ENCODE results near the gene TBC1D8.
A peak's percentile ranks its signal among the peaks of the same experiment; 100 is the strongest.

The TBC1D8 gene

GRCh38 chr2:101133492-101134100 is 17.6 kb downstream of the TBC1D8 start:
- DNase-seq, result no peak

- no peak for DNase-seq
Observed at GRCh38 chr2:101132202-101132601, 19.0 kb downstream of the TBC1D8 start.

GRCh38 chr2:101130081-101130480 is 21.1 kb downstream of the TBC1D8 start:
- DNase-seq, result no peak

- DNase-seq, result no peak
Observed at GRCh38 chr2:101127319-101128056, 23.7 kb downstream of the TBC1D8 start.

GRCh38 chr2:101125808-101126207 is 25.4 kb downstream of the TBC1D8 start:
- DNase-seq, result no peak

- DNase-seq, result no peak
Observed at GRCh38 chr2:101125374-101125773, 25.8 kb downstream of the TBC1D8 start.

GRCh38 chr2:101124643-101125366 is 26.4 kb downstream of the TBC1D8 start:
- no peak for DNase-seq

- no peak for DNase-seq
Observed at GRCh38 chr2:101123795-101124471, 27.2 kb downstream of the TBC1D8 start.

GRCh38 chr2:101121174-101121573 is 30.0 kb downstream of the TBC1D8 start:
- no peak for DNase-seq

- DNase-seq, result no peak
Observed at GRCh38 chr2:101120124-101120996, 30.8 kb downstream of the TBC1D8 start.

GRCh38 chr2:101119431-101119830 is 31.8 kb downstream of the TBC1D8 start:
- DNase-seq, result no peak

- no peak for DNase-seq
Observed at GRCh38 chr2:101116841-101117552, 34.2 kb downstream of the TBC1D8 start.

GRCh38 chr2:101116348-101116747 is 34.8 kb downstream of the TBC1D8 start:
- no peak for DNase-seq

- no peak for DNase-seq
Observed at GRCh38 chr2:101115664-101116063, 35.5 kb downstream of the TBC1D8 start.

- peak in 1 of 2 donors; percentile 42 for DNase-seq
Observed at GRCh38 chr2:101114815-101115214, 36.4 kb downstream of the TBC1D8 start.

- no peak for DNase-seq
Observed at GRCh38 chr2:101114268-101114783, 36.9 kb downstream of the TBC1D8 start.

- no peak for DNase-seq
Observed at GRCh38 chr2:101113441-101114267, 37.5 kb downstream of the TBC1D8 start.

GRCh38 chr2:101112772-101113157 is 38.4 kb downstream of the TBC1D8 start:
- no peak for DNase-seq

- no peak for DNase-seq
Observed at GRCh38 chr2:101111917-101112771, 39.0 kb downstream of the TBC1D8 start.
